ENCODE results near the gene HRH2. TPM values are rescaled to one million over a fixed set of nuclear protein-coding genes. Genes with fewer than 3 reads are reported as not detected.

Gene HRH2
- total and polyA plus RNA-seq, 2 donors, result 1.4 to 6.2 TPM

GRCh38 chr5:175729829-175730277, 72.0 kb downstream of the HRH2 start:
- no peaks in the 10 kb centered on the region for H3K36me3 ChIP-seq (ENCODE audit: insufficient read depth)
- DNase-seq (ENCODE audit: extremely low spot score), result peak; percentile 80
- H3K27ac ChIP-seq (ENCODE audit: low read depth), result no peak overlapping the region
- H3K4me1 ChIP-seq (ENCODE audit: insufficient read depth), result no peaks in the 10 kb centered on the region
- 8% methylated on average over 9 of the region's 9 CpGs for WGBS
- no peak overlapping the region for H3K4me3 ChIP-seq (ENCODE audit: low read depth, low read length)

- Histone ChIP-seq H3K4me3 (ENCODE audit: low read depth, low read length) (no peak overlapping the region), H3K4me1 (ENCODE audit: insufficient read depth) (no peaks in the 10 kb centered on the region), H3K36me3 (ENCODE audit: insufficient read depth) (no peaks in the 10 kb centered on the region), H3K27ac (ENCODE audit: low read depth) (no peak overlapping the region)
- DNase-seq (ENCODE audit: extremely low spot score), result no peak
- WGBS, result 77% methylated on average over 3 of the region's 3 CpGs
Measured at GRCh38 chr5:175731172-175731571, 73.3 kb downstream of the HRH2 start.

GRCh38 chr5:175731756-175732465, 74.0 kb downstream of the HRH2 start:
- no peaks in the 10 kb centered on the region for H3K4me1 ChIP-seq (ENCODE audit: insufficient read depth)
- no peak overlapping the region for H3K27ac ChIP-seq (ENCODE audit: low read depth)
- no peak for DNase-seq (ENCODE audit: extremely low spot score)
- H3K36me3 ChIP-seq (ENCODE audit: insufficient read depth), result no peaks in the 10 kb centered on the region
- WGBS, result 66% methylated on average over 4 of the region's 4 CpGs
- no peak overlapping the region for H3K4me3 ChIP-seq (ENCODE audit: low read depth, low read length)

- Histone ChIP-seq H3K36me3 (ENCODE audit: insufficient read depth) (no peaks in the 10 kb centered on the region), H3K27ac (ENCODE audit: low read depth) (no peak overlapping the region), H3K4me3 (ENCODE audit: low read depth, low read length) (no peak overlapping the region), H3K4me1 (ENCODE audit: insufficient read depth) (no peaks in the 10 kb centered on the region)
- no peak for DNase-seq (ENCODE audit: extremely low spot score)
- 72% methylated on average over 6 of the region's 6 CpGs for WGBS
Measured at GRCh38 chr5:175733017-175733416, 75.1 kb downstream of the HRH2 start.

- no peak for DNase-seq (ENCODE audit: extremely low spot score)
- 85% methylated on average over 14 of the region's 14 CpGs for WGBS
- Histone ChIP-seq H3K27ac (ENCODE audit: low read depth) (no peak overlapping the region), H3K36me3 (ENCODE audit: insufficient read depth) (no peaks in the 10 kb centered on the region), H3K4me3 (ENCODE audit: low read depth, low read length) (no peak overlapping the region), H3K4me1 (ENCODE audit: insufficient read depth) (no peaks in the 10 kb centered on the region)
Measured at GRCh38 chr5:175734016-175734415, 76.1 kb downstream of the HRH2 start.

- Histone ChIP-seq H3K27ac (ENCODE audit: low read depth) (no peak overlapping the region), H3K36me3 (ENCODE audit: insufficient read depth) (no peaks in the 10 kb centered on the region), H3K4me1 (ENCODE audit: insufficient read depth) (no peaks in the 10 kb centered on the region), H3K4me3 (ENCODE audit: low read depth, low read length) (no peak overlapping the region)
- DNase-seq (ENCODE audit: extremely low spot score), result no peak
- 76% methylated on average over 10 of the region's 10 CpGs for WGBS
Measured at GRCh38 chr5:175734501-175734900, 76.6 kb downstream of the HRH2 start.

- Histone ChIP-seq H3K27ac (ENCODE audit: low read depth) (no peak overlapping the region), H3K4me1 (ENCODE audit: insufficient read depth) (no peaks in the 10 kb centered on the region), H3K4me3 (ENCODE audit: low read depth, low read length) (no peak overlapping the region), H3K36me3 (ENCODE audit: insufficient read depth) (no peaks in the 10 kb centered on the region)
- no peak for DNase-seq (ENCODE audit: extremely low spot score)
- WGBS, result 84% methylated on average over 11 of the region's 11 CpGs
Measured at GRCh38 chr5:175735701-175736100, 77.8 kb downstream of the HRH2 start.

GRCh38 chr5:175736652-175737051, 78.8 kb downstream of the HRH2 start:
- 80% methylated on average over 4 of the region's 4 CpGs for WGBS
- Histone ChIP-seq H3K4me3 (ENCODE audit: low read depth, low read length) (no peak overlapping the region), H3K36me3 (ENCODE audit: insufficient read depth) (no peaks in the 10 kb centered on the region), H3K4me1 (ENCODE audit: insufficient read depth) (no peaks in the 10 kb centered on the region), H3K27ac (ENCODE audit: low read depth) (no peak overlapping the region)
- DNase-seq (ENCODE audit: extremely low spot score), result no peak

GRCh38 chr5:175737481-175737880, 79.6 kb downstream of the HRH2 start:
- WGBS, result 69% methylated on average over 7 of the region's 7 CpGs
- no peaks in the 10 kb centered on the region for H3K36me3 ChIP-seq (ENCODE audit: insufficient read depth)
- no peak for DNase-seq (ENCODE audit: extremely low spot score)

GRCh38 chr5:175738126-175738525, 80.3 kb downstream of the HRH2 start:
- no peak for DNase-seq (ENCODE audit: extremely low spot score)
- no peak overlapping the region for H3K4me3 ChIP-seq (ENCODE audit: low read depth, low read length)
- H3K27ac ChIP-seq (ENCODE audit: low read depth), result no peak overlapping the region
- no peaks in the 10 kb centered on the region for H3K4me1 ChIP-seq (ENCODE audit: insufficient read depth)
- WGBS, result 89% methylated on average over 4 of the region's 4 CpGs
- no peaks in the 10 kb centered on the region for H3K36me3 ChIP-seq (ENCODE audit: insufficient read depth)

More at GRCh38 chr5:175737481-175737880, 79.6 kb downstream of the HRH2 start:
- Histone ChIP-seq H3K4me1 (ENCODE audit: insufficient read depth) (no peaks in the 10 kb centered on the region), H3K27ac (ENCODE audit: low read depth) (no peak overlapping the region), H3K4me3 (ENCODE audit: low read depth, low read length) (no peak overlapping the region)

GRCh38 chr5:175738602-175739133, 80.8 kb downstream of the HRH2 start:
- Histone ChIP-seq H3K36me3 (ENCODE audit: insufficient read depth) (no peaks in the 10 kb centered on the region), H3K27ac (ENCODE audit: low read depth) (no peak overlapping the region), H3K4me3 (ENCODE audit: low read depth, low read length) (no peak overlapping the region), H3K4me1 (ENCODE audit: insufficient read depth) (no peaks in the 10 kb centered on the region)
- WGBS, result 76% methylated on average over 14 of the region's 14 CpGs
- DNase-seq (ENCODE audit: extremely low spot score), result no peak

- Histone ChIP-seq H3K36me3 (ENCODE audit: insufficient read depth) (no peaks in the 10 kb centered on the region), H3K4me3 (ENCODE audit: low read depth, low read length) (no peak overlapping the region), H3K4me1 (ENCODE audit: insufficient read depth) (no peaks in the 10 kb centered on the region), H3K27ac (ENCODE audit: low read depth) (no peak overlapping the region)
- no peak for DNase-seq (ENCODE audit: extremely low spot score)
- 81% methylated on average over 5 of the region's 5 CpGs for WGBS
Measured at GRCh38 chr5:175740014-175740413, 82.1 kb downstream of the HRH2 start.

- no peak for DNase-seq (ENCODE audit: extremely low spot score)
Measured at GRCh38 chr5:175741556-175741955, 83.7 kb downstream of the HRH2 start.

GRCh38 chr5:175742290-175742994, 84.6 kb downstream of the HRH2 start:
- Histone ChIP-seq H3K27ac (ENCODE audit: low read depth) (no peak overlapping the region), H3K4me3 (ENCODE audit: low read depth, low read length) (no peak overlapping the region), H3K4me1 (ENCODE audit: insufficient read depth) (no peaks in the 10 kb centered on the region), H3K36me3 (ENCODE audit: insufficient read depth) (no peaks in the 10 kb centered on the region)
- WGBS, result 77% methylated on average over 10 of the region's 10 CpGs
- DNase-seq (ENCODE audit: extremely low spot score), result no peak

More at GRCh38 chr5:175741556-175741955, 83.7 kb downstream of the HRH2 start:
- Histone ChIP-seq H3K36me3 (ENCODE audit: insufficient read depth) (no peaks in the 10 kb centered on the region), H3K4me3 (ENCODE audit: low read depth, low read length) (no peak overlapping the region), H3K4me1 (ENCODE audit: insufficient read depth) (no peaks in the 10 kb centered on the region), H3K27ac (ENCODE audit: low read depth) (no peak overlapping the region)
- 59% methylated on average over 3 of the region's 3 CpGs for WGBS
